Measurements from ENCODE around the gene FAM120AOS. TPM values are rescaled to one million over a fixed set of nuclear protein-coding genes. Genes with fewer than 3 reads are reported as not detected.
"Not testable (repeated sequence)": the region's sequence is repeated elsewhere in the genome, so short reads cannot be mapped to it uniquely, and the experiment has no call there.

FAM120AOS gene
- total and polyA plus RNA-seq, 8 donors = 41.2 to 60.0 (median 55.6) TPM

DNA sequence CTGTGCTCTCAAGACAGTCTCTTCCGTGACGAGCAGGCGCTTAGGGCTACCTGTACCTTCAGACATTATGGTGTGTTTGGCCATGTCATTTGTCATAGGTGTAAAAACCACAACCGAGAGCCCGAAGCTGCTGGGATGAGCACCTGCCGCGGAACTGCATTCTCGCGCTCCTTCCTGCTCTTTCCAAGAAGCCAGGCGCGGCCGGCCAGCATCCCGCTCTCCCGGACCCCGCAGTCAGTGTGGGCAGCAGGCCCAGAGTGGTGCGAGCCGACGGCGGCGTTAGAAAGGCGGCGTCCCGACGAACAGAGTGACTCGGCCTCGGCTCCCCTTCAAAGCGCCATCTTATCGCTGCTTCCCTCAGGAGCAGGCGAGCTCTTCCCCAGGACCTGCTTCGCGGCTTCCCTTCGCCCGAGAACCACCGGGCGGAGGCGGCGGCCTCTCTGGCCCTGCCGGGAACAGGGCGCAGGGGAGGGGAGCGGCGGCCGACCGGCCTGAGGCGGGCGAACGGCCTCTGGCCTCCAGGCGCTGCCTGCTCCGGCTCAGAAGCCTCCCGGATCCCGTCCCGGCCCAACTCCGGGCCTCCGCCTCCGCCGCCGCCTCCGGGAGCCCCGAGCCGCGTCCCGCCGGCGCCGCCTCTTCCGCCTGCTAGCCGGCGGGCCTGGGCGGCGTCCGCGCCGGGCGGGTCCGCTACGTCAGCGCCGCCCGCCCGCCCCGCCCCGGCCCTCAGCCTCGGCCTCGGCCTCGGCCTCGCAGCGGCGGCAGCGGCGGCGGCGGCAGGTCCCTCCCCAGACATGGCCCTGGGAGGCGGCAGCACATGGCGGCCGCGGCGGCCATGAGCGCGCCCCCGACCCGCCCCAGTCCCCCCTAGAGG, 2.2 kb downstream of the FAM120AOS start, which contains the start of gene FAM120A:
Gene FAM120A (plus strand): TSS at position 741 of the 871 bp plus-strand sequence. CDS start 231 bp downstream, outside the sequence.
- Histone ChIP-seq H3K36me3 (peaks cover 0 to 30% of the 10 kb centered on the region in 2 donors), H3K4me1 (peaks cover 27 to 43% of the 10 kb centered on the region in 2 donors), H3K9me3 (no peaks in the 10 kb centered on the region), H3K27ac (peak within 1 kb of the TSS; percentile 97 to 99), H3K4me3 (peak within 1 kb of the TSS; percentile 95 to 98), H3K27me3 (no peaks in the 10 kb centered on the region)
- intact Hi-C loops (cut with DNase I) = no loop called here
- peak; percentile 80 for ATAC-seq
- DNase-seq = peak; percentile 70 to 95 (median 82)
- no peak for TF ChIP-seq CTCF (IDR thresholded peaks at IDR 0.05)

DNA sequence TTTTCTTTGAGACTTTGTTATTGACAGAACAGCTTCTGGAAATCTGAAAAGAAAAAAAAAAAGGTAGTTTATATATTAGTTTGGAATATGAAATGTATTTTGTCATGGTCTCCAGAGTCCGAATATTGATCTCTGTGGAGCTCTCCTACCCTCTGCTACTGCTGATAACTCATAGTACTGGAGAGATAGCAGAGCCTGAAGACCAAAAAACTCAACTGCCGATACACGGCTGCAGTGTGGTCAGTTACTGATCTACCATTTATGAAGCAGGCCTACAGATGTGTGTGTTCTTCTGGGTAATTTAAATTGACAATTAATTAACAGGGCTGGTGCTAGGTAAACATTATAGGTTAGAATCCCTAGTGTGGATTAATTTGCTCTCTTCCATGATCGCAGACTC, 5.7 kb downstream of the FAM120AOS start:
- no peak for TF ChIP-seq CTCF (IDR thresholded peaks at IDR 0.05)
- DNase-seq = no peak
- Histone ChIP-seq H3K4me3 (no peak overlapping the region), H3K27ac (no peak overlapping the region), H3K36me3 (peaks cover 0 to 36% of the 10 kb centered on the region in 2 donors), H3K9me3 (no peaks in the 10 kb centered on the region), H3K27me3 (no peaks in the 10 kb centered on the region), H3K4me1 (peaks cover 16 to 18% of the 10 kb centered on the region in 2 donors)
- ATAC-seq = no peak
- intact Hi-C loops (cut with DNase I) = no loop called here

DNA sequence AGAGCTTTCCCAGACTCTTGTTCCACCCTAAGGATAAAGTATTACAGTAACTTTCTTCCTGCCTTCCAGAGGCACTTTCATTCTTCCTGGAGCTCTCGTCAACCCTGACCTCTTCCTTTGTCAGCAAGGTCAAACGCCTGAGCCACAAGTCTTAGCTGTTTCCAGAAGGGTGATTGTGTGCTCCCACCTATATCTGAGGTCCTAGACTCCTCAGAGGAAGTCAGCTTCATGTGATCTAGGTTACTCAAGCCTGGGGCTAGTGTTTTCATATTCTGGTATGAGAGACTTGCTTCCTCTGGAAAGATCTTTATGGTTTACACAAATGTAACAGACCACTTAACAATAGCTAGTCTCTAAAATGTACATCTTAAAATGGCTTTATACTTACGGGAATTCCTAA, 7.3 kb downstream of the FAM120AOS start:
- DNase-seq (no peak), ATAC-seq (no peak)
- Histone ChIP-seq H3K9me3 (no peaks in the 10 kb centered on the region), H3K36me3 (peaks cover 0 to 36% of the 10 kb centered on the region in 2 donors), H3K27ac (no peak overlapping the region), H3K4me1 (peaks cover 16 to 18% of the 10 kb centered on the region in 2 donors), H3K27me3 (no peaks in the 10 kb centered on the region), H3K4me3 (no peak overlapping the region)
- TF ChIP-seq CTCF (IDR thresholded peaks at IDR 0.05) = no peak
- intact Hi-C loops (cut with DNase I) = no loop called here

DNA sequence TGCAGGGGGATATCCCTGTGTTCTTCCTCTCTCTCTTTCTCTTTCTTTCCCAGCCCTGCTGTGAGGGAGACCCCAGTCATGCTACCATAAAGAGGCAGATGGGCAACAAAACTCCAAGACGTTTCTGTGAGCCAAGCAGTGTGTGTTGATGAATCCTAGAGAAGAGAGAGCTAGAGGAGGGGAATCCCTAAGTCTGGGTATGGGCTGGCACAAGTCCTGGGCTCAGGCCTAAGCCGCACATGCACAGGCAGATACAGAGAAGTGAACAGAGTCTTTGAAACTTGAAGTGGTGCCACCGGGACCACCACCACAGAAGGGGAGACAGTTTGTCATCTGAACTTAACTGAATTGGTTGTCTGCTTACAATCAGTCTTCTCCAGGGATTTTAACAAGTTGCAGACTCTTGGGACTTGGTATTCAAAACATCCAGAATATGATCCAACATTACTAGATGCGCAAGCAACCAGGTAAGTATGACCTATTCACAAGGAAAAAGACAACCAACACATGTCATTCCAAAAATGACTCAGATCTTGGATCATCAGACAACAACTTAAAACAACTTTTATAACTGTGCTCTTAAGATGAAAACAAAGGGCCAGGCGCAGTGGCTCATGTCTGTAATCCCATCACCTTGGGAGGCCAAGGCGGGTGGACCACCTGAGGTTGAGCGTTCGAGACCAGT, 12.3 kb downstream of the FAM120AOS start:
- no peak overlapping the region for H3K27ac ChIP-seq
- no peaks in the 10 kb centered on the region for H3K4me1 ChIP-seq
- H3K27me3 ChIP-seq = no peaks in the 10 kb centered on the region
- DNase-seq (no peak), ATAC-seq (no peak)
- no peaks in the 10 kb centered on the region for H3K9me3 ChIP-seq
- no peak overlapping the region for H3K4me3 ChIP-seq
- intact Hi-C loops (cut with DNase I) = no loop called here
- TF ChIP-seq CTCF (IDR thresholded peaks at IDR 0.05) = no peak
- peaks cover 0 to 4% of the 10 kb centered on the region in 2 donors for H3K36me3 ChIP-seq

DNA sequence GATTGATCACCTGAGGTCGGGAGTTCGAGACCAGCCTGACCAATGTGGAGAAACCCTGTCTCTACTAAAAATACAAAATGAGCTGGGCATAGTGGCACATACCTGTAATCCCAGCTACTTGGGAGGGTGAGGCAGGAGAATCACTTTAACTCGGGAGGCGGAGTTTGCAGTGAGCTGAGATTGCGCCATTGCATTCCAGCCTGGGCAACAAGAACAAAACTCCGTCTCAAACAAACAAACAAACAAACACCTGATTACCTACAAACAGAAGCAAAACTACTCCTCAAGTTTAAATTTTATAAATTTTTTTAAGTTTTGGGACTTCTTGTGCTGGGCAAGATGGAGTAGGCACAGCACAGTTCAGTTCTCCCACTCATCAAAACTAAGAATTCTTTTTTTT, 14.1 kb downstream of the FAM120AOS start:
- H3K4me3 ChIP-seq; H3K27me3 ChIP-seq; DNase-seq; H3K27ac ChIP-seq; intact Hi-C loops (cut with DNase I); H3K9me3 ChIP-seq; ATAC-seq; H3K36me3 ChIP-seq; H3K4me1 ChIP-seq: not testable (repeated sequence)
